ENCODE measurements around the gene HOXD4.

The HOXD4 gene

DNA sequence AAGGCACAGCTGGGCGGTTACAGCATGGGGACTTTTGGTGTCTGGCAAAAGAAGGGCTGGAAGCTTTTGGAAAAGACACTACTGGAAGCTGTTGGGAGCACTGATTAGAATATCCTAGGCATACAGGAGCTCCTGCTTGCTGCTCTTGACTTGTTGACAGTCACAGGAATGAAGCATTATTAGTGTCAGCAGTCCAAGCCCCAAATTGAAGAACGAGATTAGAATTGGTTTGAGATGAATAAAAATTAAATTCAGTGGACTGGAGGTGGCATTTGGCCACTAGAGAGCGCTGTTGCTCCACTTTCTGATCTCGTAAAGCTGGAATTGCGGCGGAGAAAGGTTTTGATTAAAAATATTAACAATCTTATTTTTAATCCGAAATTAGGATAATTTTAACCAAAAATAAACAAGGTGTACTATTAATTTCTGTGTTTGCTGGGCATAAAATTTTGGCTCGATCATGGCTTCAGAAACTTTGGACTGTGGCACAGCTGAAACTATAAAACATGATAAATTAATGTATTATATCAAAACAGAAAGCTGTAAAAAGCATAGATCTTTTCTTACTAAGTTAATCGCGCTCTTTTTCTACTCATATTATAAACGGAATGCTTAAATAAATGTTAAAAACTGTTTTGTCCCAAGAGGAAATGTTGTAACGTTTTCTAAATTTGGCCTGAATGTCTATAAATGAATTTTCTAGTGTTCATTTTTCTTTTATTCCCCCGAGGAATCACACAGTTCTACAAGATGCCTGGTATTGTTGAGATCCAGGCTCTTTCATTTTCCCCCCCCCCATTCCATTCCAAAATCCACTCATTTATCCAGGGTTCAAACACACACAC, 24.2 kb upstream of the HOXD4 start:
- peak; percentile 67 for DNase-seq (ENCODE audit: low read depth)

- no peak for DNase-seq (ENCODE audit: low read depth)
These were observed 23.6 kb upstream of the HOXD4 start for GRCh38 chr2:176127774-176128072.

DNA sequence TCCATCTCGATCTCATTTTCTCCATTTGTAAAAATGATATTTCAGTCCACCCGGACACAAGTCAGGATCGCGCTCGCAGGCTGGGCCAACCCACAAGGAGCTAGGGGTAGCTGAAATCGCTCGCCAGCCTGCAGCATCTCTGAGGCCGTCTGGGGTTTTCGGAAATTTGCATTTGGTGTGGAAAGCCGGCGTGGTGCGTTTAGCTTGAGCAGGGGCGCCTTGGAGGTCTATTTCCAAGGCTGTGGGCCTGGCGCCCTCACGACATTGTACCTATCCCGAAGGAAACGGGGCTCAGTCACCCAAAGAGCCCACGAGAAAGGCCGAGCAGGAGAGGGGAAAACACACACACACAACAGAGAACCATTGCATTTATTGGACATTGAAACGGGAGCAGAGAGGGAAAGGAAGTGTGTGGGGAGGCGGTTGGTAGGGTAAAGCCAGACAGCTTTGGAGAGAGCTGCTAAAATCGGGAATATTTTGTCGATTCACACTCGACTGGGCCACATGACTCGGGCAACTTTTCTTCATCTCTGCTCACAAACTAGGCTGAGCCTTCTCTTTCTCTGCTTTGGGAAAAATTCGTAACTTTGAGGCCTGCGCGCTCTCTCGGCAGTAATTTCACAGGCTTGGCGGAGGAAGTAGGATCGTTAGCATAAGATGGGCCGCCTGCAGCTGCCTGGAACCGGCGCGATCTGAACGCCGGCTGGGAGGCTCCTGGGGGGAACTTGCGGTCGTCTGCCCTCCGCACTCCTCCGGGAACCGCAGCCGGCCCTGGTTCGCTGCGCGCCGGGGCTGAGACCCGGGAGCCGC, 23.0 kb upstream of the HOXD4 start:
- no peak for DNase-seq (ENCODE audit: low read depth)

DNA sequence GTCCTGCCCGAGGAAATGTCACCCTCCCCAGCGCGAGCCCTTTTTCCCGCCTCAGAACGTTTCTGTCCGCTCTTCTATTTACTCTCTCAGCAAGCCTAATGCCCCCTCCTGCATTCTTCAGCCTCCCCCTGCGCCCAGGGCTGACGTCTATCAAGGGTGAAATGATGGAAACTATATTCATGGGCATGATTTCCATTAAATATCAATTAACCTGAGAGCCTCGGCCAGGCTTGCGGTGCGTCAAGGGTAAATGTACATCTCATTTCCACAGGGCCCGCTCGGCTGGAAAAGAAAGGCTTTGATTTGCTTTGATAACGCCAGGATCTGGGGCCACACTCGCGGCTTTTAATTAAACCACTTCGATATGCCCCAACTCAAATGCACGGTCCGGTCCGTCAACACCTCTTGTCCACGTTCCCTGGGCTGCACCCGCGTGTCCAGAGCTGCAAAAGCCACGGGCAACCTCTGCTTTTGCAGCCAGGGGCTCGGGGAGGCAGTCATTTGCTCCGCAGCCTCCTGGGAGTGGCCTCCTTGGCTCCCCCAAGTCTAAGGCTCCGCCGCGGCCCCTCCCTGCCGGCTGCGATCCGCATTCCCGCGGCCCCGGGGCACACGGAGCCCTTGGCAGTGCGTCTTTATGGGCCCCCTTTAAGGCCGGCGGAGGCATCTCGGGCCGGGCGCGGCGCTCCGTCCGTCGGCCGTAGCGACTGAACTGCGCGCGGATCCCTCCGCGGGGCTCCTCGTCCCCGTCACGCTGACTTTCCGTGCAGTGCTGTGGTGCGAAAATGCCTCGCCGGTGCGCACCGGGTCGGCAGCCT, 22.2 kb upstream of the HOXD4 start, which contains the start of gene HOXD8:
HOXD8 (plus strand) TSS at position 724 of the 815 bp plus-strand sequence. CDS start 662 bp downstream, outside the sequence.
- no peak for DNase-seq (ENCODE audit: low read depth)

GRCh38 chr2:176129813-176130146, 21.6 kb upstream of the HOXD4 start:
- DNase-seq (ENCODE audit: low read depth), result no peak

GRCh38 chr2:176130147-176130956, 21.0 kb upstream of the HOXD4 start:
- DNase-seq (ENCODE audit: low read depth), result no peak

DNA sequence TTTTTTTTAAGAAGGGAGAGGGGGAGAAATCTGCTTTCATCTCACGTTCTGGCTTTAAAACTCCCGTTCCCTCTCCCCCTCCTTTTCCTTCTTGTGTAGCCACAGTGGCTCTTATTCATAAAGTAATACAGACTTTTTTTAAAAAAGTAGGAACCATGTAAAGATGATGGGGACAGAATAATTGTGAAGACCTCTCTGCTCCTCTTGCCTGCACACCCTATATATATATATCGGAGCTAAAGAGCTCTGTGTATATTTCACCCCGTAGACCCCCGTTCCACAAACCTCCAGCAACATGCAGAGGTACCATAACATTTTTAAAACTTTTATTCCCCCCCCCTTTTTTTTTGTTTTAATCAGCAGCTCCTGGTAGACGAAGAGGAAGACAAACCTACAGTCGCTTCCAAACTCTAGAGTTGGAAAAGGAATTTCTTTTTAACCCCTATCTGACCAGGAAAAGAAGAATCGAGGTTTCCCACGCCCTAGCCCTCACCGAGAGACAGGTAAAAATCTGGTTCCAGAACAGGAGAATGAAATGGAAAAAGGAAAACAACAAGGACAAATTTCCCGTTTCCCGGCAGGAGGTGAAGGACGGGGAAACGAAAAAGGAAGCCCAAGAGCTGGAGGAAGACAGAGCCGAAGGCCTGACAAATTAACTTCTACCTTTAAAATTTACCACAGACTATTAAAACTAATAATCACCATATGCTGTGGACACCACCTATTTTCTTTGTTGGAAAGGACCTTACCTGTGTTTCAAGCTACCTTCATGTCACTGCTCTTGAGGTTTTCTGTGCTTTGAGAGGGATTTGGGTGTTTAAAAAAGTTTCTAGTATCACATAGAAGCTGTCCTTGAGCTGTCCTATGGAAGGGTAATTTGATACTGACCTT, 20.1 kb upstream of the HOXD4 start:
- DNase-seq (ENCODE audit: low read depth), result no peak

DNA sequence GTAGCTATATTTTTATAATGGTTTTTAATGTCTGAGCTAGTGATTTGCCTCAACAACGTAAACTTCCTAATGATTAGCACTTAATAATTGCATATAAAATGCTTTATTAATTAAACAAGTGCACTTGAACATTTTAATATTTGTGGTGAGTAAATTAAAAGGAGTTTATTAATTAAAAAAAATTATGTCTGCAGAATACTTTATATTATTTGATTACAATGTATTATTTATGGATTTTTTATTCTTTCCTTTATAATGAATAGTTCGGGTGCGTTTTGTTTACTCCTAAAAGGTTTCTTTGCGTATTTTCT, 19.5 kb upstream of the HOXD4 start:
- DNase-seq (ENCODE audit: low read depth), result no peak

- DNase-seq (ENCODE audit: low read depth), result no peak
These were observed 18.9 kb upstream of the HOXD4 start for GRCh38 chr2:176132205-176133171.

DNA sequence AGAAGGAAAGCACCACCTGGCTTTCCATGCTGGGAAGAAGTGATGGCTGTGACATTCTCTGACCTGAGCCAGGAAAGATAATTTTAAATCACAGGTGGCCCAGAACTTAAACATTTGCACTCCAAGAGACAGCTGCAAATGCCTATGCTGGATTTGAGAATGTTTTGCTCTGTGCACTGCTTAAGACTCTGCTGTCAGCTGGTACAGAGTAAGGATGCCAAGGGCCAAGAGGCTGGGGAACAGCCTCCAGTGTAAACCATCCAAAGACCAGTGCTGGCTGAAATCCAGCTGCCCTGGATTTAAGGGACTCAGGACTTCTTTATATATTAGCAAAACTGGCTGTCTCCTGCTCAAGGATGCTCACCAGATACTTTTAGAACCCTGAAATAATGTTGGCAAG, 18.0 kb upstream of the HOXD4 start:
- no peak for DNase-seq (ENCODE audit: low read depth)

GRCh38 chr2:176134035-176134434, 17.3 kb upstream of the HOXD4 start:
- DNase-seq (ENCODE audit: low read depth), result no peak

- no peak for DNase-seq (ENCODE audit: low read depth)
These were observed 16.3 kb upstream of the HOXD4 start for GRCh38 chr2:176135035-176135440.

GRCh38 chr2:176136374-176137251, 14.7 kb upstream of the HOXD4 start:
- DNase-seq (ENCODE audit: low read depth), result no peak

DNA sequence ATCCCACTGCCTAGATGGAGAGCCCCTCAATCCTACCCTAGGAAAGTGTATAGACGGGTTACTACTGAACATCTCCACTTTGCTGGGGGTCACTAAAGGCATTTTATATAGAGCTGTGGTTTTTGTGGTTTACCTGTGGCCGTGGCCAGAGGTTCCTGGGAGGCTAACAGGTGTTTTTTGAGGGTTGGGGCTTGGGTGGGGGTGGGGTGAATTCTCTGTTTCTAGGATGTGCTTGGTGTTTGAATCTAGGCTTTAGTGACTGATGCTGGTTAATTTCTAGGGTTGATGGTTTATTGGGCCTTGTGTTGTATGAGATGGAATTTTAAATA, 14.1 kb upstream of the HOXD4 start:
- no peak for DNase-seq (ENCODE audit: low read depth)

DNA sequence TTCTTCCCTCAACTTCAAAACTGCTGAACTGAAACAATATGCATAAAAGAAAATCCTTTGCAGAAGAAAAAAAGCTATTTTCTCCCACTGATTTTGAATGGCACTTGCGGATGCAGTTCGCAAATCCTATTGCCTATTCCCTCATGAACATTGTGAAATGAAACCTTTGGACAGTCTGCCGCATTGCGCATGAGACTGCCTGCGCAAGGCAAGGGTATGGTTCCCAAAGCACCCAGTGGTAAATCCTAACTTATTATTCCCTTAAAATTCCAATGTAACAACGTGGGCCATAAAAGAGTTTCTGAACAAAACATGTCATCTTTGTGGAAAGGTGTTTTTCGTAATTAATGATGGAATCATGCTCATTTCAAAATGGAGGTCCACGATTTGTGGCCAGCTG, 13.4 kb upstream of the HOXD4 start:
- DNase-seq (ENCODE audit: low read depth), result no peak

GRCh38 chr2:176138526-176138922, 12.8 kb upstream of the HOXD4 start:
- no peak for DNase-seq (ENCODE audit: low read depth)

DNA sequence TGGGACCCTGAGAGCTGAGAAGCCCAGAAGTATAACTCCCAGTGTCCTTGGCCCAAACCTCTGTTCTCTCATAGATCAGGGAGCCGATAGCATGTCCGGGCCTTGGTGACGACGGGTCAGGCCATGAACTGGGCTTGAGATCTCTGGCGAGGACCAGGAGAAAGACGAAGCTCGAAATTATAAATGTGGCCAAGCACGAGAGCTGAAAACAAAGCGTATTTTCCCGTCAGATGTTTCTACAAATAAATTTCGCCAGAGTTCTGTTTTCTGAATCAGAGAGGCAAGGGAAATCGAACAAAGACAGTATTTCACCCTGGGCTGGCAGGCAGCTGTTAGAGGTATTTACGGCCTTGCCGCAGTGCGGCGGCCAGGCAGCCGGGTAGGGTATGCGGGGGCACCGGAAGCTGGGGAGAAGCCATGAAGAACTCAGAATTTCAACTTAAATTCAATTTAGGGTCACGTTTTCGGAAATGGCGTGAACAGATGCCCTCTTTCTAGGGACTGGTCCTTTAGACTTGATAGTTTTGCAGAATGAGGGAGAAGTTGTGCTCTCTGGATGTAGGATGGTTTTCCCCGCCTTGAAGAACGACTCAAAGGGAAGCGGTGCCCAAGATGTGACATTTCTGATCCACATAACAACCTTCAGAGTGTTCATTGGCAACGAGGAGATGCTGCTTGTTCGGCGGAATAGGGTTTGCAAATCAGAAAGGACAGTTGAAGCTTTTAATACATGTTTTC, 12.3 kb upstream of the HOXD4 start:
- DNase-seq (ENCODE audit: low read depth), result no peak
